ENCODE results near the gene PTPN2.
"Not testable (repeated sequence)": the region's sequence is repeated elsewhere in the genome, so short reads cannot be mapped to it uniquely, and the experiment has no call there.

PTPN2 gene

GRCh38 chr18:12777500-12777944 lies 106.5 kb downstream of the PTPN2 start:
- no peak for TF ChIP-seq ZNF565 (CRISPR knock-in tag; conservative IDR thresholded peaks at IDR 0.05; ENCODE audit: low read depth)
- no peak for TF ChIP-seq TOX (CRISPR knock-in tag; IDR thresholded peaks at IDR 0.05; ENCODE audit: borderline replicate concordance)
- no peak for TF ChIP-seq ZFP3 (CRISPR knock-in tag; IDR thresholded peaks at IDR 0.05)
- TF ChIP-seq SNAI2 (CRISPR knock-in tag; IDR thresholded peaks at IDR 0.05), result no peak
- no peak for TF ChIP-seq ISL1 (CRISPR knock-in tag; IDR thresholded peaks at IDR 0.05)
- no peak for TF ChIP-seq ZC3H10 (CRISPR knock-in tag; IDR thresholded peaks at IDR 0.05)
- TF ChIP-seq PATZ1 (CRISPR knock-in tag; IDR thresholded peaks at IDR 0.05; ENCODE audit: borderline replicate concordance), result no peak
- TF ChIP-seq TSHZ2 (CRISPR knock-in tag; IDR thresholded peaks at IDR 0.05), result no peak
- no peak for TF ChIP-seq CSDC2 (CRISPR knock-in tag; IDR thresholded peaks at IDR 0.05)
- TF ChIP-seq CSRNP3 (CRISPR knock-in tag; IDR thresholded peaks at IDR 0.05), result no peak
- TF ChIP-seq GLIS3 (CRISPR knock-in tag; IDR thresholded peaks at IDR 0.05), result no peak
- TF ChIP-seq PPARA (CRISPR knock-in tag; IDR thresholded peaks at IDR 0.05; ENCODE audit: borderline replicate concordance), result no peak
- TF ChIP-seq OSR1 (CRISPR knock-in tag; IDR thresholded peaks at IDR 0.05), result no peak
- TF ChIP-seq TCF4 (CRISPR knock-in tag; IDR thresholded peaks at IDR 0.05; ENCODE audit: borderline replicate concordance), result no peak
- no peak for TF ChIP-seq POU6F1 (CRISPR knock-in tag; IDR thresholded peaks at IDR 0.05; ENCODE audit: borderline replicate concordance, low read depth)
- TF ChIP-seq RARB (CRISPR knock-in tag; IDR thresholded peaks at IDR 0.05), result no peak
- no peak for TF ChIP-seq ZNF8 (CRISPR knock-in tag; IDR thresholded peaks at IDR 0.05)
- ATAC-seq, result no peak

GRCh38 chr18:12776821-12777471 lies 107.1 kb downstream of the PTPN2 start:
- ATAC-seq, result no peak
- no peak for TF ChIP-seq PATZ1 (CRISPR knock-in tag; IDR thresholded peaks at IDR 0.05; ENCODE audit: borderline replicate concordance)
- TF ChIP-seq CSDC2 (CRISPR knock-in tag; IDR thresholded peaks at IDR 0.05), result no peak
- no peak for TF ChIP-seq CSRNP3 (CRISPR knock-in tag; IDR thresholded peaks at IDR 0.05)
- no peak for TF ChIP-seq ZNF8 (CRISPR knock-in tag; IDR thresholded peaks at IDR 0.05)
- no peak for TF ChIP-seq POU6F1 (CRISPR knock-in tag; IDR thresholded peaks at IDR 0.05; ENCODE audit: borderline replicate concordance, low read depth)
- no peak for TF ChIP-seq BACH2 (CRISPR knock-in tag; IDR thresholded peaks at IDR 0.05; ENCODE audit: borderline replicate concordance)
- TF ChIP-seq TOX (CRISPR knock-in tag; IDR thresholded peaks at IDR 0.05; ENCODE audit: borderline replicate concordance), result no peak
- TF ChIP-seq RARB (CRISPR knock-in tag; IDR thresholded peaks at IDR 0.05), result no peak
- no peak for TF ChIP-seq OSR1 (CRISPR knock-in tag; IDR thresholded peaks at IDR 0.05)
- TF ChIP-seq ESRRG (CRISPR knock-in tag; IDR thresholded peaks at IDR 0.05), result no peak
- no peak for TF ChIP-seq ISL1 (CRISPR knock-in tag; IDR thresholded peaks at IDR 0.05)
- no peak for TF ChIP-seq ZNF565 (CRISPR knock-in tag; conservative IDR thresholded peaks at IDR 0.05; ENCODE audit: low read depth)
- TF ChIP-seq ARNTL (CRISPR knock-in tag; IDR thresholded peaks at IDR 0.05; ENCODE audit: borderline replicate concordance, low read depth), result no peak

GRCh38 chr18:12776415-12776814 lies 107.6 kb downstream of the PTPN2 start:
- not testable (repeated sequence) for ATAC-seq
